H9 (cell line): ENCODE data around the gene HS6ST3. TPM values are rescaled to one million over a fixed set of nuclear protein-coding genes. Genes with fewer than 3 reads are reported as not detected.

Experiments used
- DNase-seq: peaks from one replicate; pipeline ENCODE4 v3.0.0-alpha.2; 2017
- H2AFZ ChIP-seq: one replicate; pipeline ENCODE4 v1.6.1; 2013; ENCODE audit warnings: mild to moderate bottlenecking, low read length, control low read depth, moderate library complexity
- H2AK5ac ChIP-seq: 2 replicates; pipeline ENCODE4 v1.6.1; 2013; ENCODE audit warnings: low read length, control low read depth, mixed read lengths; ENCODE audit not compliant: insufficient read length
- H2BK120ac ChIP-seq: one replicate; pipeline ENCODE4 v1.6.1; 2013; ENCODE audit warnings: low read depth, mild to moderate bottlenecking, low read length, control low read depth, inconsistent platforms; ENCODE audit not compliant: poor library complexity, severe bottlenecking
- H2BK12ac ChIP-seq: 2 replicates; pipeline ENCODE4 v1.6.1; 2013; ENCODE audit warnings: low read length, control low read depth, mixed read lengths, low read depth; ENCODE audit not compliant: insufficient read length
- H2BK15ac ChIP-seq: 2 replicates; pipeline ENCODE4 v1.6.1; 2013; ENCODE audit warnings: low read depth, low read length, control low read depth
- H2BK20ac ChIP-seq: one replicate; pipeline ENCODE4 v1.6.1; 2013; ENCODE audit warnings: low read depth, mild to moderate bottlenecking, low read length, control low read depth, inconsistent platforms; ENCODE audit not compliant: poor library complexity, severe bottlenecking
- H2BK5ac ChIP-seq: 2 replicates; pipeline ENCODE4 v1.6.1; 2013; ENCODE audit warnings: low read length, control low read depth, mixed read lengths; ENCODE audit not compliant: insufficient read length
- H3K14ac ChIP-seq: 2 replicates; pipeline ENCODE4 v1.6.1; 2013; ENCODE audit warnings: low read length, control low read depth; ENCODE audit not compliant: insufficient read depth
- H3K18ac ChIP-seq: 2 replicates; pipeline ENCODE4 v1.6.1; 2013; ENCODE audit warnings: low read depth, mild to moderate bottlenecking, mixed read lengths, low read length, control low read depth; ENCODE audit not compliant: insufficient read length
- H3K23ac ChIP-seq: 2 replicates; pipeline ENCODE4 v1.6.1; 2013; ENCODE audit warnings: low read length, control low read depth, mixed read lengths, low read depth; ENCODE audit not compliant: insufficient read length
- H3K23me2 ChIP-seq: 2 replicates; pipeline ENCODE4 v1.6.1; 2013; ENCODE audit warnings: low read depth, mild to moderate bottlenecking, mixed read lengths, low read length, control low read depth; ENCODE audit not compliant: insufficient read length, poor library complexity, severe bottlenecking
- H3K27ac ChIP-seq: 2 replicates; pipeline ENCODE4 v1.5.1; 2013; ENCODE audit warnings: low read length, control low read depth, mixed read lengths, low read depth; ENCODE audit not compliant: insufficient read length
- H3K27me3 ChIP-seq: 2 replicates; pipeline ENCODE4 v1.6.1; 2013; ENCODE audit warnings: low read length, control low read depth, inconsistent platforms; ENCODE audit not compliant: insufficient read depth
- H3K4ac ChIP-seq: 2 replicates; pipeline ENCODE4 v1.6.1; 2013; ENCODE audit warnings: low read depth, mild to moderate bottlenecking, control low read depth, inconsistent platforms, low read length, moderate library complexity
- H3K4me1 ChIP-seq: 2 replicates; pipeline ENCODE4 v1.6.1; 2013; ENCODE audit warnings: low read length, control low read depth, inconsistent platforms; ENCODE audit not compliant: insufficient read depth
- H3K4me2 ChIP-seq: 2 replicates; pipeline ENCODE4 v1.6.1; 2013; ENCODE audit warnings: low read length, control low read depth, mixed read lengths; ENCODE audit not compliant: insufficient read length, insufficient read depth
- H3K56ac ChIP-seq: 2 replicates; pipeline ENCODE4 v1.6.1; 2013; ENCODE audit warnings: low read depth, mild to moderate bottlenecking, mixed read lengths, low read length, control low read depth; ENCODE audit not compliant: insufficient read length
- H3K79me1 ChIP-seq: 2 replicates; pipeline ENCODE4 v1.6.1; 2013; ENCODE audit warnings: low read depth, mild to moderate bottlenecking, moderate library complexity, low read length, control low read depth, inconsistent platforms; ENCODE audit not compliant: insufficient read depth, poor library complexity, severe bottlenecking
- H3K79me2 ChIP-seq: 2 replicates; pipeline ENCODE4 v1.6.1; 2013; ENCODE audit warnings: low read length, control low read depth, inconsistent platforms; ENCODE audit not compliant: insufficient read depth
- H3K9ac ChIP-seq: 2 replicates; pipeline ENCODE4 v1.6.1; 2013; ENCODE audit warnings: low read length, control low read depth, mixed read lengths; ENCODE audit not compliant: insufficient read length; ENCODE audit errors: extremely low read depth
- H3K9me3 ChIP-seq: one replicate; pipeline ENCODE4 v1.6.1; 2013; ENCODE audit warnings: low read depth, low read length, inconsistent platforms; ENCODE audit not compliant: control insufficient read depth
- H3T11ph ChIP-seq: one replicate; pipeline ENCODE4 v1.6.1; 2013; ENCODE audit warnings: mild to moderate bottlenecking, low read length, control low read depth, inconsistent platforms
- H4K20me1 ChIP-seq: one replicate; pipeline ENCODE4 v1.6.1; 2013; ENCODE audit not compliant: control insufficient read depth, insufficient read length, insufficient read depth
- H4K5ac ChIP-seq: 2 replicates; pipeline ENCODE4 v1.6.1; 2013; ENCODE audit warnings: low read depth, mild to moderate bottlenecking, mixed read lengths, low read length, control low read depth; ENCODE audit not compliant: insufficient read length
- H4K8ac ChIP-seq: replicated peaks from 2 replicates; pipeline ENCODE4 v1.6.1; 2013; ENCODE audit warnings: low read length, control low read depth, mixed read lengths, low read depth; ENCODE audit not compliant: insufficient read length
- H4K91ac ChIP-seq: 2 replicates; pipeline ENCODE4 v1.6.1; 2013; ENCODE audit warnings: low read depth, mild to moderate bottlenecking, moderate library complexity, mixed read lengths, low read length, control low read depth; ENCODE audit not compliant: insufficient read length
- H3K27ac Mint-ChIP-seq, 3 experiments: 2 replicates in 2 of 3; 3 replicates in 1 of 3; pipeline ENCODE4 v1.8.0; 2020 to 2021; ENCODE audit warnings: mixed read lengths in 3 of 3, mild to moderate bottlenecking in 1 of 3, moderate library complexity in 1 of 3
- H3K27me3 Mint-ChIP-seq: 2 replicates; pipeline ENCODE4 v1.8.0; 2021; ENCODE audit warnings: low read depth, mild to moderate bottlenecking, moderate library complexity, mixed read lengths
- H3K36me3 Mint-ChIP-seq, 3 experiments: 2 replicates in 2 of 3; 3 replicates in 1 of 3; pipeline ENCODE4 v1.8.0; 2020 to 2021; ENCODE audit warnings: low read depth in 3 of 3, mixed read lengths in 3 of 3; ENCODE audit not compliant: insufficient read depth in 1 of 3
- H3K4me1 Mint-ChIP-seq, 2 experiments: 2 replicates each; pipeline ENCODE4 v1.8.0; 2020; ENCODE audit warnings: mixed read lengths in 2 of 2
- H3K4me3 Mint-ChIP-seq, 2 experiments: 2 replicates in 1 of 2; 3 replicates in 1 of 2; pipeline ENCODE4 v1.8.0; 2020 to 2021; ENCODE audit warnings: mild to moderate bottlenecking in 2 of 2, mixed read lengths in 2 of 2, moderate library complexity in 1 of 2
- H3K9me3 Mint-ChIP-seq, 2 experiments: 2 replicates in 1 of 2; 3 replicates in 1 of 2; pipeline ENCODE4 v1.8.0; 2020; ENCODE audit warnings: mild to moderate bottlenecking in 2 of 2, mixed read lengths in 2 of 2, moderate library complexity in 1 of 2
- CTCF ChIP-seq: fragments of 200-600 bp; sonication (generic); conservative IDR thresholded peaks from 3 replicates; pipeline ENCODE4 v1.8.0; 2021; ENCODE audit warnings: antibody characterized with exemption, mild to moderate bottlenecking
- WGBS: extraction: QIAGEN DNeasy Blood & Tissue Kit; methylation state at CpG from one replicate; pipeline ENCODE4 v1.1.7; 2013; ENCODE audit warnings: missing lambda C conversion rate, low lambda C conversion rate, mixed read lengths; ENCODE audit not compliant: insufficient read length; ENCODE audit errors: extremely low coverage; 5-methylcytosine and 5-hydroxymethylcytosine counted together
- total RNA-seq: library from RNA; stranded (reverse); gene quantifications from 2 replicates; pipeline ENCODE4 v1.2.1, GENCODE V29; 2021

HS6ST3 gene
- total RNA-seq, 1 experiment from 2014 or later, result 0.44 TPM

GRCh38 chr13:96768524-96768923 is 678.6 kb downstream of the HS6ST3 start:
- Mint-ChIP-seq H3K36me3 (no peaks in the 10 kb centered on the region; a peak in 1 of 7 replicates), H3K9me3 (no peaks in the 10 kb centered on the region), H3K4me3 (no peak overlapping the region), H3K4me1 (peaks cover 22 to 39% of the 10 kb centered on the region in 2 experiments), H3K27me3 (no peaks in the 10 kb centered on the region), H3K27ac (peak overlapping the region in 2 of 3 experiments; percentile 2 to 81; a peak in 2 of 7 replicates)
- no peak overlapping the region for H2BK12ac ChIP-seq
- no peak overlapping the region for H3K4ac ChIP-seq
- no peak overlapping the region for H4K5ac ChIP-seq
- H4K91ac ChIP-seq, result no peak overlapping the region
- no peak for DNase-seq
- H3K79me2 ChIP-seq, result no peaks in the 10 kb centered on the region
- no peak overlapping the region for H2BK20ac ChIP-seq
- H3K9me3 ChIP-seq, result no peaks in the 10 kb centered on the region
- no peak overlapping the region for H2BK15ac ChIP-seq
- WGBS, result no CpG with 5 or more reads among the region's 6 CpGs
- H3K27ac ChIP-seq, result no peak overlapping the region
- no peaks in the 10 kb centered on the region for H4K20me1 ChIP-seq
- no peaks in the 10 kb centered on the region for H3K27me3 ChIP-seq
- H4K8ac ChIP-seq, result no peak overlapping the region
- H3K23me2 ChIP-seq, result no peaks in the 10 kb centered on the region
- H3K4me1 ChIP-seq, result peaks cover 6% of the 10 kb centered on the region; the same call in 1 of the 2 replicates
- no peaks in the 10 kb centered on the region for H3K79me1 ChIP-seq
- H2BK5ac ChIP-seq, result no peak overlapping the region
- no peak overlapping the region for H3K56ac ChIP-seq
- H3K14ac ChIP-seq, result no peak overlapping the region
- H3K9ac ChIP-seq, result no peak overlapping the region
- H2BK120ac ChIP-seq, result no peak overlapping the region
- H3T11ph ChIP-seq, result no peak overlapping the region
- no peak overlapping the region for H3K4me2 ChIP-seq
- H3K23ac ChIP-seq, result no peak overlapping the region
- no peak overlapping the region for H2AFZ ChIP-seq
- no peak overlapping the region for H2AK5ac ChIP-seq
- H3K18ac ChIP-seq, result no peak overlapping the region
- TF ChIP-seq CTCF, result no peak
